DMS79 treated with DMSO at 0.1 percent for 48 hours (cell line): ENCODE results near the gene BIRC7.
A peak's percentile ranks its signal among the peaks of the same experiment; 100 is the strongest.
"Not testable (repeated sequence)": the region's sequence is repeated elsewhere in the genome, so short reads cannot be mapped to it uniquely, and the experiment has no call there.

Source experiments
- DNase-seq: peaks from one replicate; lab custom pipeline; 2025; lab: John Stamatoyannopoulos, UW

The BIRC7 gene

GRCh38 chr20:63248835-63249591 lies 13.3 kb downstream of the BIRC7 start:
- no peak for DNase-seq

GRCh38 chr20:63249891-63250290 lies 14.2 kb downstream of the BIRC7 start:
- DNase-seq = no peak

DNA sequence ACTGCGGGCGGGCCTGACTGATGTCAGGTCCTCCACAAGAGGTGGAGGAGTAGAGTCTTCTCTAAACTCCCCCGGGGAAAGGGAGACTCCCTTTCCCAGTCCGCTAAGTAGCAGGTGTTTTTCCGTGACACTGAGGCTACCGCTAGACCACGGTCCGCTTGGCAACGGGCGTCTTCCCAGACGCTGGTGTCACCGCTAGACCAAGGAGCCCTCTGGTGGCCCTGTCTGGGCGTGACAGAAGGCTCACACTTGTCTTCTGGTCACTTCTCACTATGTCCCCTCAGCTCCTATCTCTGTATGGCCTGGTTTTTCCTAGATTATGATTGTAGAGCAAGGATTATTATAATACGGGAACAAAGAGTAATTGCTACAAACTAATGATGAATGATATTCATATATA lies 15.6 kb downstream of the BIRC7 start:
- DNase-seq = not testable (repeated sequence)

GRCh38 chr20:63252284-63252711 lies 16.6 kb downstream of the BIRC7 start:
- no peak for DNase-seq

DNA sequence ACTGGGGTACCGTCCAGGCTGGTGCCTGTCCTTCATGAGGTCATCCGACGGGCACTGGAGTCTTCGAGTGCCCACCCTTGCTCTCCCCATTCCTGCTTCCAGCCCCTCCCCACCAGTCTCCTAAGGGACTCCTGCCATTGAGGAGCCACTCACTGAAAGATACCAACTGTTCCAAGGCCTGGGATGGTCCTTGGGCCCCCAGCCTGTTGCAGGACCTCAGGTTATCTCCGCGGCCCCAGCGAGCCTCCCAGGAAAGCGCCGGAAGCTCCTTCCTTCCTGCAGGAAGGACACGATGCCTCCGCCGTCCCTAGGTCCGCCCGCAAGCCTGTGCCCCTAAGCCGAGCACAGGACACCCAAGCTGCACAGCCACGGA lies 17.3 kb downstream of the BIRC7 start:
- no peak for DNase-seq

- no peak for DNase-seq
Observed at GRCh38 chr20:63253438-63254231, 17.9 kb downstream of the BIRC7 start.

DNA sequence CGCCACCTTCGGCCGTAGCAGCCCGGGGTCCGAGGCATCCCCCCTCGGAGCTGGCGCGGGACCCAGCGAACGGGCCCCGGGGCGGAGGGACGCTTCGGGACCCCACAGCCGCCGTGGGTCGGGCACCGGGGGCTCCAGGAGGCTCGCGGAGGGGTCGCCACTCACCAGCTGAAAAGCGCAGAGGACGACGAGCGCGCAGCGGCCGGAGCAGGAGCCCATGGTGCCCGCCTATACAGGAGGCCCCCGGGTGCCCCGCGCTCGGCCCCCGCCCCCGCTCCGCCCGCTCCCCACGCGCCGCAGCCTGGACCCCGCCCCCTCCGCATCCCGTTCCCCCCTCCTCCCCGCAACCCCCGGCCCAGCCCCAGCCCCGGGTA lies 18.5 kb downstream of the BIRC7 start, which contains the start of gene NKAIN4:
TSS of gene NKAIN4 (minus strand) at position 232 of the 374 bp plus-strand sequence. CDS start at position 219, 13 bp downstream.
- DNase-seq = no peak

GRCh38 chr20:63254606-63255384 lies 19.1 kb downstream of the BIRC7 start:
- no peak for DNase-seq

DNA sequence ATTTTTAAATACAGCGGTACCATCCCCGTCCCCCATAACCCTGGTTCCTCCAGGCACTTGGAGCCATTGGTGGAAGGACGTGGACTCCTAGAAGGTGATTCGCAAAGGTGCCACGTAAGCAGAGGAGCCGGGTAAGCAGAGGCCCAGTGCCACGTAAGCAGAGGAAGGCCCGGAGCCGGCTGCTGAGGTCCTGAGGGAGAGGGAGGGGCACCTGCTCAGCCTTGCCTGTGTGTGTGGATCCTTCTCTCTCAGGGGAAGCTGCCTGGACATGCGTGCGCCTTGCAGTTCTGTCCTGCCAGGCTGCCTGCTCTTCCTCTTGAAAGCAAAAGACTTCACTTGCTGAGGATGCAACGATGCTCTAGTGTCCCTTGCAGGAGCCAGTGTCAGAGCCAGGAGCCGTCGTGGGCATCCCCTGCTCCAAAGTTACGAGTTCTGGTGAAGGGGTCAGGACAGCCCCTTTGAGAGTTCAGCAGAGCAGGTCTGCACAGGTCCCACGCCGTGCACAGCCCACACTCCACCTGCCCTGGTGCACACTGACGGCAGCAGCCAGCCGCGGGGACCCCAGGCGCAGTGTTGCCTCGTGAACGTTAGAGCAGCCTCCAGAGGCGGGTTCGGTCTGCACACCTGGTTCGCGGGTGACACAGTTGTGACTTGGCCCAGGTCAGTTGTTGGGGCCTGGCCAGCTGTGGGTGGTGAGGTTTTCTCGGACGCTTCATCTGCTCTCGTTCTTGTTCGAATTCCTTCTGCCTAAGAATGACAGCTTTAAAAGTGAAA lies 20.4 kb downstream of the BIRC7 start:
- peak; percentile 47 for DNase-seq

- no peak for DNase-seq
Observed at GRCh38 chr20:63256954-63257353, 21.2 kb downstream of the BIRC7 start.

GRCh38 chr20:63257629-63258028 lies 21.9 kb downstream of the BIRC7 start:
- DNase-seq = no peak

DNA sequence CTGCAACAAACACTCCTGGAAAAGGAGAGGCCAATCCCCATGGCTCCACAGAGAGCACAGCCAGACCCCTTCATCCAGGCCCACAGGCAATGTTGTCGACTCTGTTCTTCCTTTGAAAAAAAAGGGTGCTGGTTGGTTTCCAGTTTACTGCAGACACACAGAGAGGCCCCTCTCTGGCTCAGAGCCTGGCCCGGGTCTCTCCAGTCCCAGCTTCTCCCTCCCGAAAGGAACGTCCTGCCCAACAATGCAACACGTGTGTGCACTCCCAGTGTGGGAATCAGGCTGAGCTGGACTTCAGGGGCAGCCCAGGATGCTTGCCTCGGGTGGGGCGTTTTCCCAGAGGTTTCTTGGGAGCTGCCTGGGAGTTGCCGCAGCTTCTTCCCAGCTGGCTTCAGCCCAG lies 23.1 kb downstream of the BIRC7 start:
- DNase-seq = no peak

DNA sequence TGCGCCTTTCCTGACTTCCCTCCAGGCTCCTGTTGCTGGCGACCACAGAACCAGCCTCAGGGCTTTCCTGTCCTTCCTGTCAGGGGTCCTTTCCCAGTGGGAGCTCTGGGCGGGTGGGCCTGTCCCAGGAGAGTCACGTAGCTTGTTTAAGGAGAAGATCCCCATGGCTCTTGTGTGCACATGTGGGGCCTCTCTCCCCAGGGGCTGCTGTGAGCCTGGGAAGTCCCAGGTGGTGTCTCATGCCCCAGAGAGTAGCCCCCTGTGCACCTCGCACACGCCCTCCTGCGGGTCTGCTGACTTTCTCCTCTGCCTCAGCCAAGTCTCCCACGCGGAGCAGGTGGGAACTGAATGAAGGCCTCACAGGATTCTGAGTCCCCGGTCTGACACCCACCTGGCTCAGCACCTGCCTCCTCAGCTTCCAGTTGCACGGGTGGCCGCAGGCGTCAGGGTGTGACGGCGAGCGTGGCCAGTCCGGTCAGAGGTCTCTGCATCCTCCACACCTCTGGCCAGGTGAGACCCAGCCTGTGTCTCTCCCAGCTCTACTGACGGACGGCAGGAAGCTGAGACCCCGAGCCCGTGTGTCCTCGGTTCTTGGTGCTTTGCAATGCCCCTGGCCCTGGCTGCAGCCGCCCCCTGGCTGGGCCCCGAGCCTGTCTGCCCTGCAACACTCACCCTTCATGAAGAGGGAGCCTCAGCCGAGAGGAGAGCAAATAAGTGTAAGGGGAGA lies 24.2 kb downstream of the BIRC7 start:
- no peak for DNase-seq

- no peak for DNase-seq
Observed at GRCh38 chr20:63260521-63260920, 24.8 kb downstream of the BIRC7 start.

DNA sequence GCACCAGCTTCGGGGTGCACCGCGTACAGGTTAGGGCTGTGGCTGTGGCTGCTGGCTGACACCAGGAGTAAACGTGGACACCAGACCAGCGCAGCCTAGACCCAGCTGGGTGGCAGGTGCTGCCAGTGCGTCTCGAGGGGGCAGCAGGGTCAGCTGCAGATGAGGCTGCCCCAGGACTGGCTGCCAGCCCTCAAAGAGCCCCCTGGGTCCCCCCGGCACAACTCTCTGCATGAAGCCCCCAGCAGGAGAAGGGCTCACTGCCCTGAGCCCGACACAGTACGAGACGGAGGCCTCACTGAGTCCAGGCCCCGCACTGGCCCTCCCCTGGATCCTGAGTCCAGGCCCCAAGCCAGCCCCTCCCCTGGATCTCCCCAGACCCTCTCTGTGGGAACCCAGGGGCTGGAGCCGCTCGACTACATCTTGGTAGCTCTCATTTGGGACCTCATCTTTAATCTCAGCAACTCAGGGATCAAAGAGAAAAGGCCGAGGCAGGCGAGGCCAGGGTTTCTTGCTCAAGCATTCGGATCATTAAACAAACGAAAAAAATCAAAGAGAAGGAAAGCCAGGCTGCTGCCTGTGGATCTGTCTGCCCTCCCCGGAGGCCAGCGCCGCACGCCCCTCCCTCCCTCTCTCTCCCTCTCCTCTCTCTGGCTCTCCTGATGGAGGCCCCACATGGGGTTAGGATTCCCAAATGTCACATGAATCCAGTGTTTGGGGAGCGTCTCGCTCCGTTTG lies 25.5 kb downstream of the BIRC7 start:
- DNase-seq = no peak

DNA sequence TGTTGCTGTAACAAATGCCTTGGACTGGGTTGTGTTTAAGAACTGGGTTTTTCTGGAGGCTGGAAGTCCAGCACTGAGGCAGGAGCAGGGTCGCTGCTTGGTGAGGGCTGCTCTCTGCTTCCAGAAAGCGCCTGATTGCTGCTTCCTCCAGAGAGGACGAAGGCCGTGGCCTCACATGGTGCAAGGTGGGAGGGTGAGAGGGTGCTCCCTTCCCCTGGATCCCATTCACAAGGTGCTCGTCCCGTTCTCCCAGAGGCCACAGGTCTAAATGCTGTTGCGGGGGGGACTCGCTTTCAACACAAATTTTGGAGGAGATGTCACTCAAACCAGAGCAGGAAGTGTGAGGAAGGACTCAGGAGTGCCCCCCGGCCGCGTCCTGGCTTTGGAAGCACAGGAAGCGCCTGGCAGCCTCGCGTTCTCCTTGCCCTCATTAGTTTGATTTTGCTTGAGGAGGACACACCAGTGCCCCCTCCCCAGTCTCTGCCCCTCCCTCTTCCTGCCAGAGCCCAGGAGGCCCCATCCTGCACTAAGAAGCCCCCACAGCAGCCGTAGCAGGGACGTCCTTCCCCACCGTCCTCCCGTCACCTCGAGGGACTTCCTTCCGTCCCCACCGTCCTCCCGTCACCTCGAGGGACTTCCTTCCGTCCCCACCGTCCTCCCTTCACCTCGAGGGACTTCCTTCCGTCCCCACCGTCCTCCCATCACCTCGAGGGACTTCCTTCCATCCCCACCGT lies 26.3 kb downstream of the BIRC7 start:
- DNase-seq = no peak

DNA sequence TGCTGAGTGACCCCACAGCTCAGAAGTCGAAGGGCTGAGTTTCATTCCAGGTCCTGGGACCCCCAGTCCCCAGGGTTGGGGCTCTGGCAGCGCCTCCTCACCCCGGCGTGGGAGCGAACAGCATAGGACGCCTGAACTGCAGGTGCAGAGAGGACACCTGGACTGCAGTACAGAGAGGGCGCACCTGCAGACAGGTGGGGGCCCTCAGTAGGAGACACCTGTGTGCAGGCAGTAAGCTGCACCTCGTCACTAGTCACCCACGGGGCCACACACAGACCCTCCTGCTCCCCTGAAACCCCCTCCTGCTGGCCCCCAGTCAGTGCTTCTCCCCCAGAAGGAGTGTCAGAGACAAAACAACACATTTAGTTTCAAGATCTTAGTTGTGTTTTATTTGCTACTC lies 27.1 kb downstream of the BIRC7 start:
- DNase-seq = no peak

DNA sequence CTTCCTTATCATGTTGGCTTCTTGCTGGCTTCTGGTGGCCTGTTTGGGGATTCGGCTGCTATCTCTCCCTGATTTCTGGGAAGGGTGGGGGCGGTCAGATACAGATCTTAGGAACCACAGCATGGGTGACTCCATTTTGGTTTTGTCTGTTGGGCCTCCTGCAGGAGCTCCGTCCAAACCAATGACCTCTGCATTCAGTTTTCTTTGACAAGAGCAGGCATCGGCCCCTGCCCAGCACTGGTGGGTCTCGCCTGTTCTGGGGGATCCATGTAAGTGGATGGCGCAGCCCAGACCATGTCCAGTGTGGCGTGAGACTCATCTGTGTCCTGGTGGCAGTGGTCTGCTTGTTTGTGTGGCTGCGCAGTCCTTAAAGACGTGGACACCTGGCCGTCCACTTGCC lies 28.3 kb downstream of the BIRC7 start:
- DNase-seq = no peak

DNA sequence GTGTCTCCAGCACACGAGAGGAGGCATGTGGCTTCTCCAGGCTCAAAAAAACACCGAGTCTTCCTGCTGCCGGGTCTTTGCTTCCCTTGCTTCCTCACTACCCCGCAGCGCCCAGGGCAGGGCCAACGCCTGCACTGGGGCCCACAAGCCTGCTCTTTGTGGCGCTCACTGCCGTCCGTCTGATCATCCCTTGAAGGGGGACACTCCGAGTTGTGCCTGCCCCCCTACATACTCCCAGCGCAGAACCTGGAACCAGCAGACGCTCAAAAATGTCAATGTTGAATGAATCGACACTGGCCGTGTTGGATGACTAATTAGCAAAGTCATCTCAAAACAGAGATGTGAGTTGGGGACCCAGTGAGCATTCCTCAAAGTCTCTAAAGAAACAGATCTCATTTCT lies 28.8 kb downstream of the BIRC7 start:
- no peak for DNase-seq
